ENCODE data around the gene CLK1. TPM values are rescaled to one million over a fixed set of nuclear protein-coding genes. Genes with fewer than 3 reads are reported as not detected.

The CLK1 gene
- total RNA-seq = 84.1 and 96.1 TPM in 2 replicates

GRCh38 chr2:200864176-200865034 is at the start of gene CLK1:
Gene CLK1 (minus strand): TSS chr2:200864658. CDS start chr2:200861862, 2,796 bp downstream.
- no peak for FAIRE-seq
- TF ChIP-seq, protein P1, sequence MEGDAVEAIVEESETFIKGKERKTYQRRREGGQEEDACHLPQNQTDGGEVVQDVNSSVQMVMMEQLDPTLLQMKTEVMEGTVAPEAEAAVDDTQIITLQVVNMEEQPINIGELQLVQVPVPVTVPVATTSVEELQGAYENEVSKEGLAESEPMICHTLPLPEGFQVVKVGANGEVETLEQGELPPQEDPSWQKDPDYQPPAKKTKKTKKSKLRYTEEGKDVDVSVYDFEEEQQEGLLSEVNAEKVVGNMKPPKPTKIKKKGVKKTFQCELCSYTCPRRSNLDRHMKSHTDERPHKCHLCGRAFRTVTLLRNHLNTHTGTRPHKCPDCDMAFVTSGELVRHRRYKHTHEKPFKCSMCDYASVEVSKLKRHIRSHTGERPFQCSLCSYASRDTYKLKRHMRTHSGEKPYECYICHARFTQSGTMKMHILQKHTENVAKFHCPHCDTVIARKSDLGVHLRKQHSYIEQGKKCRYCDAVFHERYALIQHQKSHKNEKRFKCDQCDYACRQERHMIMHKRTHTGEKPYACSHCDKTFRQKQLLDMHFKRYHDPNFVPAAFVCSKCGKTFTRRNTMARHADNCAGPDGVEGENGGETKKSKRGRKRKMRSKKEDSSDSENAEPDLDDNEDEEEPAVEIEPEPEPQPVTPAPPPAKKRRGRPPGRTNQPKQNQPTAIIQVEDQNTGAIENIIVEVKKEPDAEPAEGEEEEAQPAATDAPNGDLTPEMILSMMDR (IDR thresholded peaks at IDR 0.05; ENCODE audit: insufficient read depth, low read length, severe bottlenecking) = no peak
- H3K27me3 ChIP-seq (ENCODE audit: control insufficient read depth, insufficient read depth, low read length) = no peaks in the 10 kb centered on the region

DNA sequence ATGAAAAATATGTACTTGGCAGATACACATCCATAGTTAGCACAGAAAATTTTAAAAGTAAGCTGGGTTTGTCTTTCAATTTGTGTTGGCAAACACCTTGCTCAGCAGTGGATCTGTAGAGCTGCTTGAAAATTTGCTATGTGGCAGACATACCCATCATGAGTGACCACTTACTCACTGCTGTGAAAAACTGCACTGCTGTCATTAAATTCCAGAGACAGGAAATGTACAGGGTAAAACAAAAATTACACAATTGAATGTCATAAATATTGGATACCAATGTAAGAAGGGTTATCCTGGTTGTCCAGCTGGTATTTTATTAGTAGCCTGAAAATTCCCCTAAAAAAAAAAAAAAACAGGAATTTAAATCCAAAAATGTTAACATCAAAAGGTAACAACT is 49.2 kb upstream of the CLK1 start:
- FAIRE-seq = no peak
- Histone ChIP-seq H3K4me3 (ENCODE audit: low read depth, low read length) (no peak overlapping the region), H3K27me3 (ENCODE audit: control insufficient read depth, insufficient read depth, low read length) (no peaks in the 10 kb centered on the region), H3K36me3 (ENCODE audit: control insufficient read depth, insufficient read depth, low read length) (peaks cover 7% of the 10 kb centered on the region)
- DNase-seq (ENCODE audit: low read depth) = peak; percentile 36
- TF ChIP-seq, protein P1 (IDR thresholded peaks at IDR 0.05; ENCODE audit: insufficient read depth, low read length, severe bottlenecking) = no peak

More at GRCh38 chr2:200864176-200865034, at the start of gene CLK1:
- Histone ChIP-seq H3K4me3 (ENCODE audit: low read depth, low read length) (peak within 1 kb of the TSS; percentile 79), H3K36me3 (ENCODE audit: control insufficient read depth, insufficient read depth, low read length) (peaks cover 5% of the 10 kb centered on the region)
- DNase-seq (ENCODE audit: low read depth) = peak; percentile 85

- TF ChIP-seq, protein P1 (IDR thresholded peaks at IDR 0.05; ENCODE audit: insufficient read depth, low read length, severe bottlenecking) = no peak
- Histone ChIP-seq H3K36me3 (ENCODE audit: control insufficient read depth, insufficient read depth, low read length) (peaks cover 2% of the 10 kb centered on the region), H3K4me3 (ENCODE audit: low read depth, low read length) (no peak overlapping the region), H3K27me3 (ENCODE audit: control insufficient read depth, insufficient read depth, low read length) (no peaks in the 10 kb centered on the region)
- FAIRE-seq = no peak
- no peak for DNase-seq (ENCODE audit: low read depth)
Observed at GRCh38 chr2:200909958-200910357, 45.5 kb upstream of the CLK1 start.

DNA sequence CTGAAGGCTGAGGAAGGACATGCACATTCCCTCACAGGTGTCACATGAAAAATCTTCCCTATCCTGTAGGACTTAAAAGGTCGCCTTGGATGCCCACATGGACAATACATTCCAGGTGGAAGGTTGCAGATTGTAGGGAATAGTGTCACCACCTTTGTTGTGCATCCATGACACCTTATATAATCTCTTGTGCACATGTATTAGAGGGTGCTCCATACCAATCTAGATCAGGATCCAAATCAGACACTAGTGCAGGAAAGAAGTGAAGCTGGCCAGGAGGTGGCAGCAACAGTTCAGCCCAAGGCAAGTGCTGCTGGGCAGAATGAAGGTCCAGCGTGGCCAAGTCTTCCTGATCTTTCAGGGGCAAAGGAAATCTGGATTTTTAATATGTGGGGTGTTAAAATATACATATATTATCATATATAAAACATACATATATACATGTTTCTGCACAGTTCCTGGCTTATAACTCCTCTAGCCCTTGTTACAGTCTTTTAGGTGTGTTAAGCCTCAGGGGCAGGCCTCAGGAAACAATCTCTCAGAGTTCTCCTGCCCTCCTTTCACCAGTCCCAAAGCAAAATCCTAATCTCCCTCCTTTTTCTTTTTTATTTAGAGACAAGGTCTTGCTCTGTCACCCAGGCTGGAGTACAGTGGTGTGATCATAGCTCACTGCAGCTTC is 41.3 kb upstream of the CLK1 start:
- DNase-seq (ENCODE audit: low read depth) (peak; percentile 56), FAIRE-seq (no peak)
- Histone ChIP-seq H3K36me3 (ENCODE audit: control insufficient read depth, insufficient read depth, low read length) (no peaks in the 10 kb centered on the region), H3K4me3 (ENCODE audit: low read depth, low read length) (no peak overlapping the region), H3K27me3 (ENCODE audit: control insufficient read depth, insufficient read depth, low read length) (no peaks in the 10 kb centered on the region)
- TF ChIP-seq, protein P1 (IDR thresholded peaks at IDR 0.05; ENCODE audit: insufficient read depth, low read length, severe bottlenecking) = peak; percentile 70

DNA sequence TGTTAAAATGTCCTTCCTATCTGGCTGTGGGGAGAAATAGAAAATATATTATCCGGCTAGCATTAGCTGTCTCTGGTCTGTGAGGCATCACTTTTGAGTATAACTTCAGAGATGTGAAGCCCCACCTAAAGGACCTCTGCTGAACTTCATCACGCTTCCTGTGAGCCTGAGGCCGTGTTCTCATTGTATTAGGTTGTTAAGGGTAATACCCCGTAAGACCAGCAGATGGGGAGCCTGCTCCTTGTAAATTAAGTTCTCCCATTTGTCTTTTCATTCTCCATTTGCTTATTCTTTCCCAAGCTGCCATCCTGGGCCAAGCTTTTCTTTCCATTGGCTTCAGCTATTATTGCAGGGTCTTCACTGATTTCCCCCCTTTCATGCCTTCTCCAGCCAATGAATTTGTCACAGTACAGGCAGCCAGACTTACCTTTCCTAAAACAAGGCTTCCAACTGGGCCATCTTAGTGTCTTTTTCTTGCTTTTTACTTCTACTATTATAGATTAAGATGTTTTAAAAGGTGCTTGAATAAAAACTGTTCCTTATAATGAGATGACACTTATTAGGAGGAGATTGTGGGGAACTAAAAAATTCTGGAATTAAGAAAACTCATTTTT is 37.1 kb upstream of the CLK1 start:
- TF ChIP-seq, protein P1 (IDR thresholded peaks at IDR 0.05; ENCODE audit: insufficient read depth, low read length, severe bottlenecking) = peak; percentile 81
- H3K4me3 ChIP-seq (ENCODE audit: low read depth, low read length) = no peak overlapping the region
- FAIRE-seq = no peak

More for the DNA sequence above, 37.1 kb upstream of the CLK1 start:
- peaks cover 2% of the 10 kb centered on the region for H3K36me3 ChIP-seq (ENCODE audit: control insufficient read depth, insufficient read depth, low read length)
- peak; percentile 88 for DNase-seq (ENCODE audit: low read depth)
- H3K27me3 ChIP-seq (ENCODE audit: control insufficient read depth, insufficient read depth, low read length) = no peaks in the 10 kb centered on the region
